Suprapubic skin (tissue), 4 donors: ENCODE measurements around the gene UGT1A4. TPM values are rescaled to one million over a fixed set of nuclear protein-coding genes. Genes with fewer than 3 reads are reported as not detected.
A peak's percentile ranks its signal among the peaks of the same experiment; 100 is the strongest.

Experiments used
- DNase-seq, 2 donors: peaks; one replicate each; pipeline ENCODE4 v3.0.0-alpha.2; 2019; ENCODE audit warnings: low spot score in 2 of 2
- H3K27ac ChIP-seq: fragments of 200-600 bp; sonication (generic); one replicate; pipeline ENCODE4 v1.5.1; 2019
- H3K27me3 ChIP-seq: fragments of 200-600 bp; sonication (generic); one replicate; pipeline ENCODE4 v1.5.1; 2019
- H3K36me3 ChIP-seq: fragments of 200-600 bp; sonication (generic); one replicate; pipeline ENCODE4 v1.5.1; 2019
- H3K4me1 ChIP-seq: fragments of 200-600 bp; sonication (generic); one replicate; pipeline ENCODE4 v1.5.1; 2019
- H3K4me3 ChIP-seq: fragments of 200-600 bp; sonication (generic); one replicate; pipeline ENCODE4 v1.5.1; 2019; ENCODE audit warnings: mild to moderate bottlenecking
- H3K9me3 ChIP-seq: fragments of 200-600 bp; sonication (generic); one replicate; pipeline ENCODE4 v1.5.1; 2019
- CTCF ChIP-seq, 2 donors: fragments of 200-600 bp in 1 of 2; fragments of 450-650 bp in 1 of 2; sonication (generic) in 1 of 2; IDR thresholded peaks; one replicate each; pipeline ENCODE4 v1.5.1; 2016 to 2019; ENCODE audit warnings: antibody characterized with exemption in 2 of 2, mild to moderate bottlenecking in 1 of 2, moderate library complexity in 1 of 2
- EP300 ChIP-seq: sonication (generic); formaldehyde crosslinking; IDR thresholded peaks from one replicate; pipeline ENCODE4 v1.6.1; 2017; ENCODE audit warnings: antibody characterized with exemption
- POLR2A ChIP-seq, 2 donors: fragments of 450-650 bp; IDR thresholded peaks; one replicate each; pipeline ENCODE4 v1.6.1; 2017; ENCODE audit warnings: antibody characterized with exemption in 2 of 2, mild to moderate bottlenecking in 2 of 2, moderate library complexity in 2 of 2
- POLR2AphosphoS5 ChIP-seq, 3 donors: sonication (generic); formaldehyde crosslinking; IDR thresholded peaks; one replicate each; pipeline ENCODE4 v1.6.1; 2017; ENCODE audit warnings: antibody characterized with exemption in 3 of 3
- WGBS: methylation state at CpG from one replicate; pipeline ENCODE4 v1.1.5; 2018; 5-methylcytosine and 5-hydroxymethylcytosine counted together
- total RNA-seq, 4 donors: library from RNA; depleted of rRNA; stranded (reverse); fragments of >200 nt; gene quantifications; one replicate each; pipeline ENCODE4 v1.1.0, GENCODE V29; 2016

UGT1A4 gene
- total RNA-seq, 4 donors from 2014 or later = 1.8 to 2.6 (median 2.3) TPM; not detected in 1

GRCh38 chr2:233707940-233708644 is 10.4 kb upstream of the UGT1A4 start:
- Histone ChIP-seq H3K27ac (no peak overlapping the region), H3K36me3 (no peaks in the 10 kb centered on the region), H3K9me3 (no peaks in the 10 kb centered on the region), H3K4me3 (no peak overlapping the region), H3K27me3 (no peaks in the 10 kb centered on the region), H3K4me1 (peaks cover 28% of the 10 kb centered on the region)
- 59% methylated on average over 10 of the region's 10 CpGs for whole genome bisulfite sequencing
- no peak for DNase-seq
- no peak for TF ChIP-seq POLR2A (IDR thresholded peaks at IDR 0.05)
- no peak for TF ChIP-seq CTCF (IDR thresholded peaks at IDR 0.05)
- no peak for TF ChIP-seq POLR2AphosphoS5 (IDR thresholded peaks at IDR 0.05)
- no peak for TF ChIP-seq EP300

- H3K27ac ChIP-seq = no peak overlapping the region
- no peaks in the 10 kb centered on the region for H3K27me3 ChIP-seq
- 88% methylated on average over 5 of the region's 5 CpGs for WGBS
- no peaks in the 10 kb centered on the region for H3K36me3 ChIP-seq
- DNase-seq = no peak
- TF ChIP-seq CTCF (IDR thresholded peaks at IDR 0.05) (no peak), POLR2A (IDR thresholded peaks at IDR 0.05) (no peak), EP300 (no peak), POLR2AphosphoS5 (IDR thresholded peaks at IDR 0.05) (no peak)
- H3K4me3 ChIP-seq = no peak overlapping the region
- H3K4me1 ChIP-seq = peaks cover 28% of the 10 kb centered on the region
- H3K9me3 ChIP-seq = no peaks in the 10 kb centered on the region
Observed at GRCh38 chr2:233708942-233709341, 9.6 kb upstream of the UGT1A4 start.

- peak; percentile 58 to 86 for TF ChIP-seq CTCF (IDR thresholded peaks at IDR 0.05)
- TF ChIP-seq POLR2A (IDR thresholded peaks at IDR 0.05) = no peak
- Histone ChIP-seq H3K9me3 (no peaks in the 10 kb centered on the region), H3K4me1 (peaks cover 17% of the 10 kb centered on the region), H3K4me3 (no peak overlapping the region), H3K27me3 (no peaks in the 10 kb centered on the region), H3K36me3 (no peaks in the 10 kb centered on the region), H3K27ac (no peak overlapping the region)
- DNase-seq = peak; percentile 73 to 81
- WGBS = 44% methylated on average over 11 of the region's 11 CpGs
Observed at GRCh38 chr2:233711312-233712008, 7.1 kb upstream of the UGT1A4 start.

- Histone ChIP-seq H3K27ac (no peak within 1 kb of the TSS), H3K27me3 (peaks cover under 1% of the 10 kb centered on the region), H3K4me3 (no peak within 1 kb of the TSS), H3K9me3 (no peaks in the 10 kb centered on the region), H3K4me1 (peaks cover 7% of the 10 kb centered on the region), H3K36me3 (no peaks in the 10 kb centered on the region)
- TF ChIP-seq CTCF (IDR thresholded peaks at IDR 0.05) (no peak), POLR2AphosphoS5 (IDR thresholded peaks at IDR 0.05) (no peak), POLR2A (IDR thresholded peaks at IDR 0.05) (no peak), EP300 (no peak)
- DNase-seq = no peak
- 76% methylated on average over 14 of the region's 14 CpGs for WGBS
Observed at GRCh38 chr2:233712611-233713261, 5.8 kb upstream of the UGT1A4 start, which contains the start of gene UGT1A5. Gene UGT1A5 (plus strand): TSS chr2:233712907. CDS start chr2:233712992, 85 bp downstream.

- Histone ChIP-seq H3K36me3 (no peaks in the 10 kb centered on the region), H3K27ac (no peak overlapping the region), H3K4me3 (no peak overlapping the region), H3K9me3 (no peaks in the 10 kb centered on the region), H3K4me1 (peaks cover 2% of the 10 kb centered on the region), H3K27me3 (peaks cover 4% of the 10 kb centered on the region)
- DNase-seq = no peak
- 70% methylated on average over 7 of the region's 7 CpGs for WGBS
- TF ChIP-seq POLR2AphosphoS5 (IDR thresholded peaks at IDR 0.05) (no peak), POLR2A (IDR thresholded peaks at IDR 0.05) (no peak), CTCF (IDR thresholded peaks at IDR 0.05) (no peak), EP300 (no peak)
Observed at GRCh38 chr2:233713262-233713615, 5.3 kb upstream of the UGT1A4 start.
